ENCODE measurements around the gene EARS2. TPM values are rescaled to one million over a fixed set of nuclear protein-coding genes. Genes with fewer than 3 reads are reported as not detected.

EARS2 gene
- total RNA-seq, 4 donors from 2014 or later = 10.9 to 32.0 (median 14.0) TPM

DNA sequence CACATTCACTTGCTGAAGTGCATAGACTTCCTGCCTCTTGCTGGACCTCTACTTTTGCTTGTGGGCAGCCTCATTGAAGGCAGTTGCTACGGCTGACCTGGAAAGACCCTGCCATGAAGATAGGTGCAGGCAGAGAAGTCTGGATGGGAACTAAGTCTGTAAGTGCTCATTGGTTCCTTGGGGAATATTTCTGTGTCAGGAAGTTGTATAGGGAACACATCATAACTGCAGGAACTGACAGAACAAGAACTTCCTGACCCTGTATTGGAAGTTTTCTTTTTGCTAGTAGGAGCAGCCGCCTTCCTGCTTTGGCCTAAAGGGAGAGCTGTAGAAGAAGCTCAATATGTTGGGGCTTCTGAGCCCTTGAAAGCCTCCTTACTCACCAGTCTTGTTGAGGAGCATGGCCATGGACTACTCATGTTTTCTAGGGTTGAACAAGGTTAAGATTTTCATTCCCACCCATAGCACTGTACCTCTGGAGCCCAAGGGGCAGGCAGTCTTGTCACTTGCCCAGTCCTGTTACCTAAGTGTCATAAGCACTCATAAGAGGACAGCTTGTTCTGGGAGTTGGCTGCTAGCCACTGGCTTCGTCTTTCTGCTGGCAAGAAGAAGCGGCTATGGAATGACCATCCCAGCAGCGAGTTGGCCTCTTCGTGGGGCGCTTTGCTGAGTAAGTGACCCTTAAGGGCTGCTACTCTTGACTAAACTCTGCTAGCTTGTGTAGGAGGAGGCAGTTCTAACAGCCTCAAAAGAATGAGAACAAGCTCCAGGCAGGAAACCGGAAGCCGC lies 7.6 kb upstream of the EARS2 start:
- TF ChIP-seq, protein P1, sequence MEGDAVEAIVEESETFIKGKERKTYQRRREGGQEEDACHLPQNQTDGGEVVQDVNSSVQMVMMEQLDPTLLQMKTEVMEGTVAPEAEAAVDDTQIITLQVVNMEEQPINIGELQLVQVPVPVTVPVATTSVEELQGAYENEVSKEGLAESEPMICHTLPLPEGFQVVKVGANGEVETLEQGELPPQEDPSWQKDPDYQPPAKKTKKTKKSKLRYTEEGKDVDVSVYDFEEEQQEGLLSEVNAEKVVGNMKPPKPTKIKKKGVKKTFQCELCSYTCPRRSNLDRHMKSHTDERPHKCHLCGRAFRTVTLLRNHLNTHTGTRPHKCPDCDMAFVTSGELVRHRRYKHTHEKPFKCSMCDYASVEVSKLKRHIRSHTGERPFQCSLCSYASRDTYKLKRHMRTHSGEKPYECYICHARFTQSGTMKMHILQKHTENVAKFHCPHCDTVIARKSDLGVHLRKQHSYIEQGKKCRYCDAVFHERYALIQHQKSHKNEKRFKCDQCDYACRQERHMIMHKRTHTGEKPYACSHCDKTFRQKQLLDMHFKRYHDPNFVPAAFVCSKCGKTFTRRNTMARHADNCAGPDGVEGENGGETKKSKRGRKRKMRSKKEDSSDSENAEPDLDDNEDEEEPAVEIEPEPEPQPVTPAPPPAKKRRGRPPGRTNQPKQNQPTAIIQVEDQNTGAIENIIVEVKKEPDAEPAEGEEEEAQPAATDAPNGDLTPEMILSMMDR (IDR thresholded peaks at IDR 0.05; ENCODE audit: low read depth) = no peak

DNA sequence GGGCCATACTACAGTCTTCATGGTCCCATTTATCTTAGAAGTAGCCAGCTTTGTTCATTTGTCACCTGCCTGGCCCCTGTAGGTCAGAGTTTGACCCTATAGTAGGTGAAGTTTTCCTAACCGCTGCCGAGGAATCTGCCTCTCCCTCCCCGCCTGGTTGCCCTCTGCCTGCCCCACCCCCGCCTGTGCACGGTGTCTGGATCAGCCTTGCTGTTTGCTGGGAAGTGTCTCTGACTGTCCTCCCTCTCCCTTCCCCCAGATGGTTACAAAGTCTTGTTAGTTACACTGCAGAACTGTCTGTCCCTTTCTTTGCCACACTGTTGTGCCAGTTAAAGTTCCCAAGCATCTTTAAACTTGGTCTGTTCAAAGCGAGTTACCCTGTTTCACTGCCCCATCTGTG lies 6.0 kb upstream of the EARS2 start:
- TF ChIP-seq, protein P1 (IDR thresholded peaks at IDR 0.05; ENCODE audit: low read depth) = no peak

DNA sequence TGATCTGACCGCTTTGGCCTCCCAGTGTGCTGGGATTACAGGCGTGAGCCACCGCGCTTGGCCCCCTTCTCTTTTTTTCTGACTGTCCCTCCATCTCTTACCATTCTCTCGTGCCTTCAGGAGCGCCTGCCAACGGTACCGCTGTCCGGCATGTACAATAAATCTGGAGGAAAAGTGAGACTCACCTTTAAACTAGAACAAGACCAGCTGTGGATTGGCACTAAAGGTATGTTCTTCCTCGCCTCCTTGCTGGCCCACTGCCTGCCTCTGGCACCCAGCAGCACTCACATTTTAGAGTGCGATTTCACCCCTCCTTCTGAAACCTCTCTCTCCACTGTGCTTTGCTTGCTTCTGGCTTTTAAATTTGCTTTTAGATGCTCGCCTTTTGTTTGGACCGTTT lies 5.4 kb upstream of the EARS2 start:
- TF ChIP-seq, protein P1 (IDR thresholded peaks at IDR 0.05; ENCODE audit: low read depth) = no peak

DNA sequence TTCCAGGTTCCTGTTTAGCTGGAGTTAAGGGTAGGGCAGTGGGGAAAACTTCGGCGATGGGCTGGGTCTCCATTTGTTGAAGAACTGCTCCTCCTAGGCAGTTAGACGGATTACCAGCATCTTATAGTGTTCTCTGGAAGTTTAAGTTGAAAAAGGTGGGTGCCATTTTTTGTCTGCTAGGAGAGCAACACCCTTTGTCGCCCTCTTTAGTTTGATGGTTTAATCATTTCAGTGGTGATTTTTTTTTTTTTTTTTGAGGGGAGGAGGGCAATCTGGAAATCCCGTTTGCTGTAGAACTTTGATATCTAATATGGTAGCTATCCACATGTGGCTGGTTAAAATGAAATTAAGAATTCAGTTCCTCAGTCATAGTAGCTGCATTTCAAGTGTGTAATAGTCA lies 4.4 kb upstream of the EARS2 start:
- TF ChIP-seq, protein P1 (IDR thresholded peaks at IDR 0.05; ENCODE audit: low read depth) = no peak

DNA sequence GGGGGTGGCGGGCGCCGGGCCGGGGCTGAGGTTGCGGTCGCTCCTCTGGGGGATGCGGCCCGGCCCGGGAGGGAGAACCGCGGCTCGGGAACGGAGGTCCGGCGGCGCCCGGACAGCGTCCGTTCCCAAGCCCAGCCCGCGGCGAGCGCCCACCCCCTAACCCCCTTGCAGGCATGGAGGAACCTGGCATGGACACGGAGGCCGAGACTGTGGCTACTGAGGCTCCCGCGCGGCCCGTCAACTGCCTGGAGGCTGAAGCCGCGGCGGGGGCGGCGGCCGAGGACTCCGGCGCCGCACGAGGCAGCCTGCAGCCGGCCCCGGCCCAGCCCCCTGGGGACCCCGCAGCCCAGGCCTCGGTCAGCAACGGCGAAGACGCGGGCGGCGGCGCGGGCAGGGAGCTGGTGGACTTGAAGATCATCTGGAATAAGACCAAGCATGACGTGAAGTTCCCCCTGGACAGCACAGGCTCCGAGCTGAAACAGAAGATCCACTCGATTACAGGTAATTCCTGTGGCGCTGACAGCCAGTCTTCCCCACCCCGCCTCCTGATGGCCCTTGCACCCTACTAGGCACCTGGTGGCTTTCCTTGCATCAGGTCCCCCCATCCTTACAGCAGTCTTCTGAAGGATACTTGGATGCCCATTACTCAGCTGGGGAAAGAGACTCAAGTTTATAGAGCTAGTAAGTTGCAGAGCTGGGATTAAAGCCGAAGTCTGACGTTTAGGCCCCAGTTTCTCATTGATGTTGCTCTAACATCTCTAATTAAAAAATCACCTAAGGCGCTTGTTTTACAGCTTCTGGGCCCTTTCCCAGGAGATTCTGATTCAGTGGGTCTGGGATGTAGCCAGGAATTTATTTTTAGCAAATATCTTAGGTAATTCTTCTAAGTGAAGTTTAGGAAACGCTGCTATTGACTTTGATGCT lies 891 bp upstream of the EARS2 start:
- TF ChIP-seq, protein P1 (IDR thresholded peaks at IDR 0.05; ENCODE audit: low read depth) = no peak

DNA sequence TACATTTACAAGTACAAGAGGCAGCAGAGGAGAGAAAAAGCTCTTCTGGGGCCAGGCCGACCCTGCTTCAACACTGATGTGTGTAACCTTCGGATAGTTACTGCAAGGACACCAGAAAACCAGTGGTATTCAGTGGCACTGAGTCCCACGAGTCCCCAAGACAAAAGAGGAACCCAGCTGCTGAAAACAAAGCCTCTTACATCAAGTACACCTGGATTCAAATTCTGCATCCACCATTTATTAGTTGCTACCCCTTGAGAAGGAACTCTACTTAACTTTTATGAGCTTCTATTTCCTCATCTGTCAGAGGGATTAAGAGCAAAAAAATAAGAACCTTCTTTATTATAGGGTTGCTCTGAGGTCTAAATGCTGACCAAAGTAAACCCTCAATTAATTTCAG lies 2.6 kb downstream of the EARS2 start:
- TF ChIP-seq, protein P1 (IDR thresholded peaks at IDR 0.05; ENCODE audit: low read depth) = no peak

DNA sequence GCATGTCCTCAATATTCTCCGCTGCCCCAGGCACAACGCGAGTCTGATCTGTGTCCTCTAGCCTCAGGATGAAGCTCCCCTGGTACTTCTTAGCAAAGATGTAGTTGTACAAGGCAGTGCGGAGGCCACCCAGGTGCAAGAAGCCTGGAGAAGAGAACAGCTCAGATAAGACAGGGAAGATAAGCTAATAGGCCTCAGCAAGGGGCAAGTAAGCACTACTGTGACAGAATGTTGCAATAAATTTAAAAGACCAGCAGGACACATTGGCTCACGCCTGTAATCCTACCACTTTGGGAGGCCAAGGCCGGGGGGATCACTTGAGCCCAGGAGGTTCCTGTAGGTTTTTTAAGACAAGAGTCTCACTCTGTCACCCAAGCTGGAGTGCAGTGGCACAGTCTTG lies 5.0 kb downstream of the EARS2 start:
- TF ChIP-seq, protein P1 (IDR thresholded peaks at IDR 0.05; ENCODE audit: low read depth) = no peak
